MM.1S (cell line): ENCODE measurements around the gene CARF.

Source experiments
- DNase-seq: peaks from one replicate; pipeline ENCODE4 v3.0.0-alpha.2; 2015
- H2AFZ ChIP-seq: fragments of 300-600 bp; sonication (generic); 2 replicates; pipeline ENCODE4 v1.6.0; 2016; ENCODE audit warnings: antibody characterized with exemption, low read length
- H3F3A ChIP-seq: fragments of 300-600 bp; sonication (generic); 2 replicates; pipeline ENCODE4 v1.6.1; 2016; ENCODE audit warnings: mild to moderate bottlenecking, antibody characterized with exemption, low read length, moderate library complexity, mixed read lengths; ENCODE audit not compliant: insufficient read depth
- H3K27ac ChIP-seq: fragments of 300-600 bp; sonication (generic); 2 replicates; pipeline ENCODE4 v1.5.1; 2016; ENCODE audit warnings: mild to moderate bottlenecking, low read length
- H3K27me3 ChIP-seq: fragments of 300-600 bp; sonication (generic); replicated peaks from 2 replicates; pipeline ENCODE4 v1.6.0; 2016; ENCODE audit warnings: low read length; ENCODE audit not compliant: insufficient read depth
- H3K36me3 ChIP-seq: fragments of 300-600 bp; sonication (generic); replicated peaks from 2 replicates; pipeline ENCODE4 v1.6.1; 2016; ENCODE audit warnings: mild to moderate bottlenecking, low read length, mixed read lengths; ENCODE audit not compliant: insufficient read depth
- H3K4me1 ChIP-seq: fragments of 300-600 bp; sonication (generic); 2 replicates; pipeline ENCODE4 v1.6.1; 2016; ENCODE audit warnings: low read length, mixed read lengths
- H3K4me2 ChIP-seq: fragments of 300-600 bp; sonication (generic); 2 replicates; pipeline ENCODE4 v1.6.0; 2016; ENCODE audit warnings: low read depth, low read length
- H3K4me3 ChIP-seq: fragments of 300-600 bp; sonication (generic); 2 replicates; pipeline ENCODE4 v1.5.1; 2016; ENCODE audit warnings: low read length, mixed read lengths
- H3K79me2 ChIP-seq: fragments of 300-600 bp; sonication (generic); 2 replicates; pipeline ENCODE4 v1.6.1; 2016; ENCODE audit warnings: mixed run types, low read length, mixed read lengths
- H3K9ac ChIP-seq: fragments of 300-600 bp; sonication (generic); 2 replicates; pipeline ENCODE4 v1.6.1; 2016; ENCODE audit warnings: low read length, mixed read lengths
- H3K9me2 ChIP-seq: fragments of 300-600 bp; sonication (generic); replicated peaks from 2 replicates; pipeline ENCODE4 v1.6.1; 2016; ENCODE audit warnings: mild to moderate bottlenecking, low read length, mixed read lengths; ENCODE audit not compliant: insufficient read depth
- H3K9me3 ChIP-seq: fragments of 300-600 bp; sonication (generic); replicated peaks from 2 replicates; pipeline ENCODE4 v1.6.1; 2016; ENCODE audit warnings: mild to moderate bottlenecking, low read length, mixed read lengths; ENCODE audit not compliant: insufficient read depth
- H4K20me1 ChIP-seq: fragments of 300-600 bp; sonication (generic); 2 replicates; pipeline ENCODE4 v1.6.1; 2016; ENCODE audit warnings: mild to moderate bottlenecking, low read length, moderate library complexity, mixed read lengths; ENCODE audit not compliant: insufficient read depth
- EZH2 ChIP-seq: fragments of 300-600 bp; sonication (generic); optimal IDR thresholded peaks from 2 replicates; pipeline ENCODE3; 2017; ENCODE audit warnings: low read depth, mild to moderate bottlenecking, antibody characterized with exemption, low read length, mixed read lengths
- EZH2phosphoT487 ChIP-seq: fragments of 300-600 bp; sonication (generic); IDR thresholded peaks from 2 replicates; pipeline ENCODE4 v1.6.1; 2018; ENCODE audit warnings: antibody characterized with exemption, low read length
- TF ChIP-seq, protein P1 (sequence below): fragments of 300-600 bp; sonication (generic); IDR thresholded peaks from 2 replicates; pipeline ENCODE4 v1.5.1; 2016; ENCODE audit warnings: antibody characterized with exemption, low read length, mixed read lengths

CARF gene

DNA sequence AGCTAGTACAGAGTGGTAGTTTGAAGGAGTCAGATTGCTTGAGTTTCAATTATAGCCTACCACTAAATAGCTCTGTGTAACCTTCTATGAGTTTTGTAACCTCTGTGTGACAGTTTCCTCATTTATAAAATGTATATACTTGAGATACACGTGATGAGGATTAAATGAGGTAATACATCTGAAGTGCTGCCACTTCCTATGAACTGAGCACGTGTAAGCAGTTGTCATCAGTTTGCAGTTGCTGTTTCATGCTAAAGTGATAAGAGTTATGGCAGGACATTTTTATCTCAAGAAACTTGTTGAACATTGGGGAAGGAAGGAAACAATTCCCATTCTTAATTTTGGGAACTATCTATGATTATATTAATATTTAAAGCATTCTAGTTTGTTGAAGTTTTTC is 38.5 kb downstream of the CARF start:
- H2AFZ ChIP-seq = no peak overlapping the region
- no peaks in the 10 kb centered on the region for H3K27me3 ChIP-seq
- H4K20me1 ChIP-seq = no peaks in the 10 kb centered on the region
- H3K4me2 ChIP-seq = no peak overlapping the region
- no peaks in the 10 kb centered on the region for H3K36me3 ChIP-seq
- H3K79me2 ChIP-seq = no peaks in the 10 kb centered on the region
- H3K4me3 ChIP-seq = no peak overlapping the region
- H3K27ac ChIP-seq = no peak overlapping the region
- no peaks in the 10 kb centered on the region for H3F3A ChIP-seq
- H3K9ac ChIP-seq = no peak overlapping the region
- TF ChIP-seq, protein P1, sequence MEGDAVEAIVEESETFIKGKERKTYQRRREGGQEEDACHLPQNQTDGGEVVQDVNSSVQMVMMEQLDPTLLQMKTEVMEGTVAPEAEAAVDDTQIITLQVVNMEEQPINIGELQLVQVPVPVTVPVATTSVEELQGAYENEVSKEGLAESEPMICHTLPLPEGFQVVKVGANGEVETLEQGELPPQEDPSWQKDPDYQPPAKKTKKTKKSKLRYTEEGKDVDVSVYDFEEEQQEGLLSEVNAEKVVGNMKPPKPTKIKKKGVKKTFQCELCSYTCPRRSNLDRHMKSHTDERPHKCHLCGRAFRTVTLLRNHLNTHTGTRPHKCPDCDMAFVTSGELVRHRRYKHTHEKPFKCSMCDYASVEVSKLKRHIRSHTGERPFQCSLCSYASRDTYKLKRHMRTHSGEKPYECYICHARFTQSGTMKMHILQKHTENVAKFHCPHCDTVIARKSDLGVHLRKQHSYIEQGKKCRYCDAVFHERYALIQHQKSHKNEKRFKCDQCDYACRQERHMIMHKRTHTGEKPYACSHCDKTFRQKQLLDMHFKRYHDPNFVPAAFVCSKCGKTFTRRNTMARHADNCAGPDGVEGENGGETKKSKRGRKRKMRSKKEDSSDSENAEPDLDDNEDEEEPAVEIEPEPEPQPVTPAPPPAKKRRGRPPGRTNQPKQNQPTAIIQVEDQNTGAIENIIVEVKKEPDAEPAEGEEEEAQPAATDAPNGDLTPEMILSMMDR = no peak
- TF ChIP-seq EZH2 = no peak
- no peak for TF ChIP-seq EZH2phosphoT487
- no peaks in the 10 kb centered on the region for H3K9me2 ChIP-seq
- H3K4me1 ChIP-seq = no peaks in the 10 kb centered on the region
- no peaks in the 10 kb centered on the region for H3K9me3 ChIP-seq
- DNase-seq = no peak

DNA sequence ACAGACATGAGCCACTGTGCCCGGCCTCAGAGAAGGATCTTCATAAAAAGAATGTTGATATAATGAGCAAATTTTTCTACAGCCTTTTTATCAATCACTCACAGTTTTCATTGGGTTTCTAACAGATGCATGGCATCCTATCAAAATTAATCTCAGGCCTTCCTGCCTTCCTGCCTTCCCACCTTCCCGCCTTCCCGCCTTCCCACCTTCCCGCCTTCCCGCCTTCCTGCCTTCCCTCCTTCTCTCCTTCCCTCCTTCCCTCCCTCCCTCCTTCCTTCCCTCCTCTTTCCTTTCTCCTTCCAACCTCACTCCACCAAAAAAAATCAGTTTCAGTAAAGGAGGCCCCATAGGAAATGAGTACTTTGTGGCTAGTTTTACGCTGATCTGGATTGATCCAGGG is 48.4 kb downstream of the CARF start:
- H3K9ac ChIP-seq = no peak overlapping the region
- no peak for TF ChIP-seq EZH2phosphoT487
- TF ChIP-seq, protein P1 = no peak
- TF ChIP-seq EZH2 = no peak
- H3K9me3 ChIP-seq = no peaks in the 10 kb centered on the region
- no peak overlapping the region for H3K4me3 ChIP-seq
- no peaks in the 10 kb centered on the region for H4K20me1 ChIP-seq
- H3K9me2 ChIP-seq = no peaks in the 10 kb centered on the region
- H3F3A ChIP-seq = peaks cover 8% of the 10 kb centered on the region; the same call in 1 of the 2 replicates
- H3K36me3 ChIP-seq = no peaks in the 10 kb centered on the region
- H2AFZ ChIP-seq = no peak overlapping the region
- DNase-seq = no peak
- H3K4me2 ChIP-seq = no peak overlapping the region
- no peaks in the 10 kb centered on the region for H3K79me2 ChIP-seq
- H3K27me3 ChIP-seq = no peaks in the 10 kb centered on the region
- H3K27ac ChIP-seq = no peak overlapping the region
- peaks cover 4% of the 10 kb centered on the region; the same call in 1 of the 2 replicates for H3K4me1 ChIP-seq

DNA sequence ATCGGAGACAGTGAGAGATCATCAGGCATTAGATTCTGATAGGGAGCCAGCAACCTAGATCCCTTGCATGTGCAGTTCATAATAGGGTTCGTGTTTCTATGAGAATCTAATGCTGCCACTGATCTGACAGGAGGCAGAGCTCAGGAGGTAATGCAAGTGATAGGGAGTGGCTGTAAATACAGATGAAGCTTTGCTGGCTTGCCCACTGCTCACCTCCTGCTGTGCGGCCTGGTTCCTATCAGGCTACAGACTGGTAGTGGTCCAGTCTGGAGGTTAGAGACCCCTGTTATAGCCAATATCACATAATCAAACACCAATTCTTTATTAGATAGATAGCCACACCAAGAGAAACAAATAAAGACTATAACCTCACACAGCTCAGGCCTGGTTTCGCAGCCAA is 51.6 kb downstream of the CARF start:
- Histone ChIP-seq H4K20me1 (no peaks in the 10 kb centered on the region), H3K27me3 (no peaks in the 10 kb centered on the region), H3K4me1 (peaks cover 8% of the 10 kb centered on the region; the same call in 1 of the 2 replicates), H3K9me2 (no peaks in the 10 kb centered on the region), H3K27ac (no peak overlapping the region), H3K4me2 (no peak overlapping the region), H3K9me3 (no peaks in the 10 kb centered on the region), H3K79me2 (no peaks in the 10 kb centered on the region), H2AFZ (no peak overlapping the region), H3K4me3 (no peak overlapping the region), H3K36me3 (no peaks in the 10 kb centered on the region), H3K9ac (no peak overlapping the region), H3F3A (peaks cover 8% of the 10 kb centered on the region; the same call in 1 of the 2 replicates)
- DNase-seq = no peak
- TF ChIP-seq EZH2phosphoT487 (no peak), EZH2 (no peak)
- TF ChIP-seq, protein P1 = no peak
